Erythroblast (primary cell): Measurements from ENCODE around the gene TOR3A.

Experiments
- DNase-seq, 2 experiments: peaks; one replicate each; lab custom pipeline; 2025; lab: John Stamatoyannopoulos, UW
- GATA1 ChIP-seq: IDR thresholded peaks from 2 replicates; pipeline ENCODE4 v1.6.1; 2011; ENCODE audit warnings: low read depth, mild to moderate bottlenecking, control low read depth, low read length, moderate library complexity
- POLR2A ChIP-seq: IDR thresholded peaks from 2 replicates; pipeline ENCODE4 v1.6.1; 2011; ENCODE audit warnings: mild to moderate bottlenecking, low read length

Gene TOR3A

DNA sequence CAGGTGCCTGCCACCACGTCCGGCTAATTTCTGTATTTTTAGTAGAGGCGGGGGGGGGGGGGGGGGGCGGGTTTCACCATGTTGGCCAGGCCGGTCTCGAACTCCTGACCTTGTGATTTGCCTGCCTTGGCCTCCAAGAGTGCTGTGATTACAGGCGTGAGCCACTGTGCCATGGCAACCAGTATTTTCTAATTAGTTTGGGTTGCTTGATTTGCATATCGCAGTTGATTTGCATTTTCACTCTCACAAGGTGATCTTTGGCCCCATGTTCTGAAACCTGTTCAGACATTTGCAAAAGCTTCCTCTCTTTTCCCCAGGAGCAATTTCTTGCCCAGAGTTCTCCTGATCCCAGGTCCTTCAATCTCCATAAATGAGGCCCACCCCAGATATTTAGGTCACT is 1.7 kb downstream of the TOR3A start:
- no peak for TF ChIP-seq POLR2A
- DNase-seq, result no peak

DNA sequence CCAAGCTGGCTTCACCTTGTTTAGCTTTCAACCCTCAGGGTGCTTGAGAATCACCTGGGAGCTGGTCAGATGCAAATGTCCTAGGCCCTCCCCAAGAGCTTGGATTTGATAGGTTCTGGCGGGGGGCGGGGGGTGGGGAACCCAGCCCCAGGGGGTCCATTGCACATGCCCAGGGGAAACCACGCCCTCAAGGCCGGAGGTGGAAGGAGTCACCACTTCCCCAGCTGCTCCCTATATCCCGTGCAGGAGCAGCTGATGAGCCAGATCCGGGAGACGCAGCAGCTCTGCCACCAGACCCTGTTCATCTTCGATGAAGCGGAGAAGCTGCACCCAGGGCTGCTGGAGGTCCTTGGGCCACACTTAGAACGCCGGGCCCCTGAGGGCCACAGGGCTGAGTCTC is 5.8 kb downstream of the TOR3A start:
- no peak for TF ChIP-seq POLR2A
- no peak for TF ChIP-seq GATA1
- no peak for DNase-seq

DNA sequence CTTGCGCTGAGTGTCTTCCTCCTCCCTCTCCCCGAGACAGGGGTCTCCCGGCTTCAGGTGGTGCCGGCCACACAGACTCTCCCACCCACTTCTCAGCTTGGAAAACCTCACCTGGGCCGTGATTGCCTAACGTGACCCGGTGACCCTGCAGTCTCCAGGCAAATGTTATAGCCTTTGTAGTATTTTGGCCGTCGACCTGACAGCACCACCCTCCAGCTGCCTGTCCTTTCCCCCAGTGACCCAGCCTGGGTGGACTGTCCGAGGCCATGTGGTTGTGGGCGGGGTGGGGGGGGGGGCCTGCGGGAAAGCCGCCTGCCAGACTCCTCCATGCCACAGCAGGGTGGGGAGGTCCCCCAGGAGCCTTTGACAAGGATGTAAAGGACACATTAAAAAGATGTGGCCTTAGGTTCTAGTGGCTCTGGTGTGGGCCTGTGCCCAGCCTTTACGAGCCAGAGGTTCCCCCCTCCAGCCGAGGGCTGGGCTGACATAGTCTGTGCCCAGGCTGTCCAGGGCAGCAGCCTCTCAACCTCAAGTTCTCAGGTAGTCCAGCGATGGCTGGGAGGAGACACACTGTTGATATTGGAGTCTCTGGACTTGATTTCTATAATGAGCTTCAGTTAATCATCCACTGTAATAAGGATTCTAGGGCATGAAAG is 8.1 kb downstream of the TOR3A start:
- DNase-seq, result no peak
- no peak for TF ChIP-seq GATA1
- TF ChIP-seq POLR2A, result no peak

DNA sequence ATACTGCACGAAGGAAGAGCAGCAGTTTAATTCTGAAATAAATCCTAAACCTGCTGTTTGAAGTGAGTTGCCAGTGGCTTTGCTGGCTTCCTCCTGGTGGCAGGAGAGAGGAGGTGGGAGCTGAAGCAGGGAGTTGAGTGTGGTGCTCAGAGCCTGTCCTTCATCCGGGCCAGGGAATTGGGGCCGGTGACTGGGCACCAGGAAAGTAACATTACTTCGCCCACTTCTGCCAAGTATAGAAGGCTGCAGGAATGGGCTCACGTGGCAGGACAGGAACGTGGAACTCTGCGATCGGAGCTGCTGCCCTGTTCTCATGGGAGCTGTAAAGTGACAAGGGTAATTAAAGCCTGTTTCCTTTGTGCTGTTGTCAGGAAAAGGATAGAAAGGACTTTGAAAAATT is 8.7 kb downstream of the TOR3A start:
- TF ChIP-seq POLR2A, result no peak
- TF ChIP-seq GATA1, result no peak
- DNase-seq, result no peak

DNA sequence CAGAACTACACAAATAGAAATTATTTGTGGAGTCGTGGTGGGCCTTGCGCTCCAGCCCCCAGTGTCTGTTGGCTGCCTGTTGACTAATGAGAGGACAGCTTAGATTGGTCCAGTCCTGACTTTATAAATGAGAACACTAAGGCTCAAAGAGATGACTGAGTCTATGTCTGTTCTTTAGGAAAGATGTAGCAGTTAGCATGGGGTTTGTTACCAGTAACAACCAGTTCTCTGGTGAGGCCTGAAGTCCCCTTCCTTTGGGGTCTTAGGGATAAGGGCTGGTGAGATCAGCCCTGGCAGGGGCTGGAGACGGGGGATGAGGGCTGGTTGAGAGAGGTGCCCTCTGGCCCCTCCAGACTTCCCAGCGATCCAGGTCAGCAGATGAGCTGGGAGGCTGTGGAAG is 9.1 kb downstream of the TOR3A start:
- DNase-seq, result no peak
- TF ChIP-seq GATA1, result no peak
- TF ChIP-seq POLR2A, result no peak

DNA sequence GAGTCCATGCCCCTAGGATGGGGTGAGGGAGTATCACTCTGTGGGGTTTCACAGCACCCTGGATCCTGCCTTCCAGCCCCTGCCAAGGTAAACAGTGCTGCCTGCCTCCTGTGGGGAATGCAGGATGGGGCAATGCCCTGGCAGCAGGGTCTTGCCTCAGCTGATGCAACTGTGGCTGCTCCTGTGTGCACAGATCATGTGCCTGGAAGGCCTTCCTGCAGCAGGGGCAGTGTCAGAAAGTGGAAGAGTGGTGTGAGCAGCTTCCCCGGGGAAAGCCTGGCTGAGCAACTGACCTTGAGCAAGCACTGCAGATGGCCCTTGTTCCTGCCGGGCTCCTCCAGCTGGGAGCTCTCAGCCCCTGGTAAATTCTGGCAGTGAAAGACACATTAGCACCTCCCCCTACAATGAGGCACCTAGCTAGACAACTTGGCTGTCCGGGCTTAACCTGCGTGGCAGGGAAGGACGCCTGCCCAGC is 9.9 kb downstream of the TOR3A start:
- no peak for DNase-seq
- TF ChIP-seq GATA1, result no peak
- no peak for TF ChIP-seq POLR2A

DNA sequence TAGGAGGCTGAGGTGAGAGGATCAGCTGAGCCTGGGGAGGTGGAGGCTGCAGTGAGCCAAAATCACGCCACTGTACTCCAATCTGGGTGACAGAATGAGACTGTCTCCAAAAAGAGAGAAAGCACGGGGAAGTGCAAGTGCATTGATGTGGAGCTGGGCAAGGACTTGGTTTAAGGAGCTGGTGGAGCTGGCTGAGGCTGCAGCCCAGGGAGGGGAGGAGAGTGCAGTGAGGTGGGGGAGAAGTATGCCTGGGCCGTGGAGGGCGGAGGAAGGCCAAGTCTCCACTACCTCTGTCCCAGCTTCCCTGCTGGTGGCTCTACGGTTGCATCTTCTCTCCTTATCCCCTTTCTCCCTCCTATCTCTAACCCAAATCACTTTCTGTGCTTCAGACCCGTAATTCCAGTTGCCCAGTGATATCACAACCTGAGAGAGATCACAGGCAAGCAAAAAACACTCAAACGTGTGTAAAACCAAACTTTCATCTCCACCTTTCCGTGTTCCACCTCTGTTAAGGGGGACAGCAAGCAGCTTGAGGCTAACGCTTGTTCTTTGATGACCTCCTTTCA is 11.1 kb downstream of the TOR3A start:
- no peak for TF ChIP-seq GATA1
- TF ChIP-seq POLR2A, result no peak
- DNase-seq, result no peak

DNA sequence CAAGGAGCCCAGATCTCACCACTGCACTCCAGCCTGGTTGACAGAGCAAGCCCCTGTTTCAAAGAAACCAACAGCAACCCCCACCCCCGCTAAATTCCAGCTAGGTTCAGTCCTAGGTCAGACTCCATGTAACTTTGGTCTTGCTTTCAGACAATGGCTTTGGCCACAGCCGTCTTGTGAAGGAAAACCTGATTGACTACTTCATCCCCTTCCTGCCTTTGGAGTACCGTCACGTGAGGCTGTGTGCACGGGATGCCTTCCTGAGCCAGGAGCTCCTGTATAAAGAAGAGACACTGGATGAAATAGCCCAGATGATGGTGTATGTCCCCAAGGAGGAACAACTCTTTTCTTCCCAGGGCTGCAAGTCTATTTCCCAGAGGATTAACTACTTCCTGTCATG is 12.9 kb downstream of the TOR3A start:
- TF ChIP-seq POLR2A, result no peak
- TF ChIP-seq GATA1, result no peak
- no peak for DNase-seq

DNA sequence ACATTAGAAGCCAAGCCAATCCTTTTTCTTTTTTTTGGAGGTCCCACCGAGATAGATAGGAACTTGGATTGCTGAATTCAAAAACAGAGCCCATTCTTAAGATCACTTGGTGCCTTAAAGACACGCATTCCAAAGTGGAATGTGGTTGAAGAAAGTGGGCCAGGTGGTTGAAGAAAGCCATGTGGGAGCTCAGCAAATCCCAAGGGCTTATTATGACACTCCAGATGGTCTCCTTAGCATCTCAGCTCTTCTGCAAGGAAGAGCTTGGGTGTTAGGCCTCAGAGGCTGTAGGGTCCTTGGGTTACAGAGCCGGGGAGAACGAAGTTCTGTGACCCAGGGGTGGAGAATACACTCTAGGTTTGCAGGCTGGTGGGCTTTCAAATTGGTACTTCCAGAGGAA is 13.5 kb downstream of the TOR3A start:
- no peak for DNase-seq
- TF ChIP-seq GATA1, result no peak
- TF ChIP-seq POLR2A, result no peak

DNA sequence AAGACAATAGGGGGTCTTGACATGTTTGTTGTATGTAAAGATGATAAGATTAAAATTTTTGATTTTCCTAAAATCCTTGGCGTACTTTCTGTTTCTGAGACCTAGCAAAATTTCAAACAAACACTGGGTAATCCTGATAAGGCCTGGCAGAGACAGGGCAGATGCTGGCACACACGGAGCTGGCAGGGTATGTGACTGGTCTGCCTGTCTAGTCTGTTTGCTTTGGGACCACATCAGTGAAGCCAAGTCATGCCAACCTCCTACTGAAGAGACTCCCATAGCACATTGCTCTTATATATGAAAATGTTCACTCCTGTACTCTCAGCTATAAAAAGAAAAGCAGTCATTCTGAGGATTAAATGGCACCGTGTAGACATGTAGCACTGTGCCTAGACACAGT is 14.1 kb downstream of the TOR3A start:
- no peak for TF ChIP-seq POLR2A
- no peak for TF ChIP-seq GATA1
- no peak for DNase-seq

DNA sequence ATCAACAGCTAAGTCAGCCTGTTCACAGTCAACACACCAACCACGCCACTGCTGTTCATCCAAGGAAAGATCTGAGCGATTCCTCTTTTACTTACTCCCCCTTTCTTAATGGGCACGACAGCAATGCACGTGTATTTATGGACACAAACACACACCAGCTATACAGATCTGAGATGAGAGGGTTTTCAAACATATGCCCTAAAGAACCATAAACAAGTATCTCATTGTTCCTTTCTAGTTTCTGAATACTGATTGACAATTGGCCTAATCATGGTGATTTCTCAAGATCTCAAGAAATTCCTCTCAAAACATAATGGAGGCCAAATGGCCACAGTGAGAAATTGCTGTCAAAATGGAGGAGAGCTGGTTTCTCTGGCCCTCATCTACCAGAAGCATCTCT is 18.0 kb downstream of the TOR3A start:
- no peak for TF ChIP-seq POLR2A
- no peak for TF ChIP-seq GATA1
- DNase-seq, result no peak

DNA sequence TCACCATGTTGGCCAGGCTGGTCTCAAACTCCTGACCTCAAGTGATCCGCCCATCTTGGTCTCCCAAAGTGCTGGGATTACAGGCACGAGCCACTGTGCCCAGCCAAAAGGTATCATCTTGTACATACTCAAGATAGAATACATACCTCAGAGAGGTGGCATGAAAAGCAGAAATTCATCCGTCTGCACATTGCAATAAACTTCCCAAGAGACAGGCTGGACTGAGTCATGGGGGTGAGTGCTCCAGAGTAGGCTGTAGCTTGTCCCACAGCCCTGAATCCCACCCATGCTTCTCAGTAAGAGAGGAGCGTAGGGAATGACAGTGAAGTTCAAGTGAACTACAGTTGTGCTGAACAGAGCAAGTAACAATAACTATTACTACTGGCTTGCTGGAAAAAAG is 19.7 kb downstream of the TOR3A start:
- TF ChIP-seq POLR2A (no peak), GATA1 (no peak)
- no peak for DNase-seq

DNA sequence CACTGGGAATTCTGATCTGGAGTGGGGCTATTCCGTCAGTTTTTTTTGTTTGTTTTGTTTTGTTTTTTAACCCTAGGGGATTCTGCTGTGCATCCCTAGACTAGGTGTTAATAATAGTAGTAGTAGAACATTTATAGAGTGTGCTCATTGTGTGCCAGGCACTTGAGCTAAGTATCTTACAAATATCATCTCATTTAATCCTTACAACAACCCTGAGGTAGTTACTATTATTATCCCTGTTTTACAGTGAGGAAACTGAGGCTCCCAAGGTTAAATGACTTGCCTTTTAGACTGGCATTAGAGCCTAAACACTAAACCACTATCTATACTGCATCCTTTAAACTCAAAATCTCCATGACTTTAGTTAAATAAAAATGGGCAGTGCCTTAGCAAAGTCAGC is 22.1 kb downstream of the TOR3A start:
- no peak for TF ChIP-seq POLR2A
- no peak for TF ChIP-seq GATA1
- no peak for DNase-seq

DNA sequence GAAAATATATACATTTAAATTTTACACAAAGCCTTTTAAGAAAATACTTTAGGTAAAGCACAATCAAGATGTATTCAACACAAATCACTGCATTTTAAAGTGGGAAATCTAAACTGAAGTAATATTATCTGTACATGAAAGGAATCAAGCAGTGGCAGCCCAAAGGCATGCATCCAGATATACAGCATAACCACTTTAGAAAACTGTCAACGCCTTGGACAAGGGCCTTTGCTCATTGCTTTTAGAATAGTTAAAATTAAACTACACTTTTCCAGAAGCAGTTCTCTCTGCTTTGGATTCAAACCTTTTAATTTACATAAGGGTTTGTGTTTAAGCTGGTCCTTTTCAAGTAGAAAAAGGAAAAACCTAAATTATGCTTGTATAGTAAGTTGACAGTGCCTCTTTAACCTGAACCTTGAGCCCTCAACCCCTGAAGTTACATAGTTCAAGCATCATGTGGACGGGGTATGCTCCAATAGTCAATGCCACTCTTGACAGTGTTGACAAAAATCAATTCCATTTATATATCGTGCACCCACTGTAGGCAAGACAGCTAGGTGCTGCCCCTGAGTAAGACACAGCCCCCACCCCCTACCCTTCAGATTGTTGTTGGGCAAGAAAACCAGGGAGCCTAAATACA is 22.9 kb downstream of the TOR3A start:
- TF ChIP-seq POLR2A, result no peak
- TF ChIP-seq GATA1, result no peak
- DNase-seq, result no peak

DNA sequence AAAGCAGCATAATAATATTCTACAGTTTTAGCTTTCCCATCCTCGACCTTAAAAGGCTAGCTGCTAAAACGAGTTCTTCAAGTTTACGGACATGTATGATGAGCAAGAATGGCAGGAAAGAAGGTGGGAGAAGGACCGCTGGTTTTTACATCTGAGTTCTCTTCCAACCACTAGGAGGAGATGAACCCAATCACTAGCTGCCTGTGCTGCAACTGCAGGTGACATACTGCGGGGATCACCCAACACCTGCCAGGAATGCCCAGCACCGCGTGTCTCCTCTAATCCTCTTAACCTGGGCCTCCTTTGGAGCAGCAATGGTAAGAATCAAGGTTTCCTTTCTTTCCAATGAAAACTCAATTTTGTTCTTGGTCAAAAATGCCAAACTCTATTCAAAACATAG is 23.5 kb downstream of the TOR3A start:
- DNase-seq, result peak in 1 of 2 experiments; percentile 9
- TF ChIP-seq POLR2A, result no peak
- TF ChIP-seq GATA1, result no peak
